SK-N-SH treated with all-trans-retinoic acid at 6 μM for 48 hours (cell line): ENCODE data around the gene RBM44.

ENCODE experiments used
- ARNTL ChIP-seq: fragments of 450-650 bp; formaldehyde crosslinking; IDR thresholded peaks from 2 replicates; pipeline ENCODE4 v1.5.0; 2020; ENCODE audit warnings: low read depth, mild to moderate bottlenecking, moderate library complexity, borderline replicate concordance
- BACH2 ChIP-seq: fragments of 250-450 bp; sonication (Bioruptor Pico); IDR thresholded peaks from 2 replicates; pipeline ENCODE4 v1.9.0; 2021; ENCODE audit warnings: mild to moderate bottlenecking, borderline replicate concordance
- CREB5 ChIP-seq: fragments of 250-450 bp; sonication (Bioruptor Pico); IDR thresholded peaks from 2 replicates; pipeline ENCODE4 v1.5.1; 2020; ENCODE audit warnings: low read depth, mild to moderate bottlenecking, moderate library complexity
- CSRNP3 ChIP-seq: fragments of 250-450 bp; sonication (Bioruptor Pico); IDR thresholded peaks from 2 replicates; pipeline ENCODE4 v1.5.1; 2021; ENCODE audit warnings: mild to moderate bottlenecking, moderate library complexity
- GLIS3 ChIP-seq: fragments of 250-450 bp; sonication (Bioruptor Pico); IDR thresholded peaks from 2 replicates; pipeline ENCODE4 v1.5.0; 2020; ENCODE audit warnings: mild to moderate bottlenecking, moderate library complexity
- PATZ1 ChIP-seq: fragments of 250-450 bp; sonication (Bioruptor Pico); IDR thresholded peaks from 2 replicates; pipeline ENCODE4 v1.8.0; 2020; ENCODE audit warnings: mild to moderate bottlenecking, moderate library complexity, borderline replicate concordance
- PPARA ChIP-seq: fragments of 250-450 bp; sonication (Bioruptor Pico); IDR thresholded peaks from 2 replicates; pipeline ENCODE4 v1.5.0; 2020; ENCODE audit warnings: mild to moderate bottlenecking, borderline replicate concordance
- RARB ChIP-seq: fragments of 250-450 bp; sonication (Bioruptor Pico); IDR thresholded peaks from 2 replicates; pipeline ENCODE4 v1.8.0; 2021; ENCODE audit warnings: mild to moderate bottlenecking, moderate library complexity
- TCF4 ChIP-seq: fragments of 250-450 bp; sonication (Bioruptor Pico); IDR thresholded peaks from 2 replicates; pipeline ENCODE4 v1.8.0; 2021; ENCODE audit warnings: mild to moderate bottlenecking, moderate library complexity, borderline replicate concordance
- ZFP3 ChIP-seq: fragments of 250-450 bp; sonication (Bioruptor Pico); IDR thresholded peaks from 2 replicates; pipeline ENCODE4 v1.5.0; 2020; ENCODE audit warnings: mild to moderate bottlenecking, moderate library complexity
- ZNF565 ChIP-seq: fragments of 450-650 bp; formaldehyde crosslinking; conservative IDR thresholded peaks from 2 replicates; pipeline ENCODE4 v1.5.0; 2020; ENCODE audit warnings: low read depth, mild to moderate bottlenecking, moderate library complexity
- ZNF8 ChIP-seq: fragments of 450-650 bp; formaldehyde crosslinking; IDR thresholded peaks from 2 replicates; pipeline ENCODE4 v1.5.0; 2020; ENCODE audit warnings: mild to moderate bottlenecking, moderate library complexity

GRCh38 chr2:237765875-237766274, 32.7 kb upstream of the RBM44 start:
- TF ChIP-seq GLIS3 (CRISPR knock-in tag), result no peak
- TF ChIP-seq PPARA, result no peak
- TF ChIP-seq ARNTL (CRISPR knock-in tag), result no peak
- no peak for TF ChIP-seq PATZ1
- no peak for TF ChIP-seq ZNF565 (CRISPR knock-in tag)
- TF ChIP-seq ZFP3, result no peak
- no peak for TF ChIP-seq ZNF8 (CRISPR knock-in tag)
- no peak for TF ChIP-seq CSRNP3
- TF ChIP-seq CREB5 (CRISPR knock-in tag), result no peak
- no peak for TF ChIP-seq BACH2
- no peak for TF ChIP-seq TCF4 (CRISPR knock-in tag)
- TF ChIP-seq RARB (CRISPR knock-in tag), result no peak
